Esophagus muscularis mucosa (tissue), 4 donors: ENCODE measurements around the gene RMRP. TPM values are rescaled to one million over a fixed set of nuclear protein-coding genes. Genes with fewer than 3 reads are reported as not detected.

Experiments used
- DNase-seq: peaks from one replicate; pipeline ENCODE4 v3.0.0-alpha.2; 2017; ENCODE audit errors: extremely low spot score
- H3K27ac ChIP-seq, 4 donors: fragments of 200-600 bp; sonication (generic); replicated peaks in 1 of 4; 1 replicate in 3 of 4; 2 replicates in 1 of 4; pipeline ENCODE4 v1.5.1; 2016 to 2019; ENCODE audit warnings: mild to moderate bottlenecking in 1 of 4
- H3K27me3 ChIP-seq, 4 donors: fragments of 200-600 bp; sonication (generic); one replicate each; pipeline versions ENCODE4 v1.5.1 to v1.6.0; 2016 to 2019
- H3K36me3 ChIP-seq, 4 donors: fragments of 200-600 bp; sonication (generic); one replicate each; pipeline ENCODE4 v1.5.1; 2016 to 2019
- H3K4me1 ChIP-seq, 4 donors: fragments of 200-600 bp; sonication (generic); one replicate each; pipeline ENCODE4 v1.5.1; 2016 to 2019
- H3K4me3 ChIP-seq, 4 donors: fragments of 200-600 bp; sonication (generic); 1 replicate in 2 of 4; 2 replicates in 2 of 4; pipeline ENCODE4 v1.5.1; 2016 to 2019; ENCODE audit warnings: mild to moderate bottlenecking in 4 of 4, moderate library complexity in 1 of 4
- H3K9me3 ChIP-seq, 4 donors: fragments of 200-600 bp; sonication (generic); 1 replicate in 3 of 4; 2 replicates in 1 of 4; pipeline ENCODE4 v1.5.1; 2016 to 2019
- EP300 ChIP-seq: sonication (generic); formaldehyde crosslinking; IDR thresholded peaks from one replicate; pipeline ENCODE4 v1.6.1; 2017; ENCODE audit warnings: antibody characterized with exemption
- POLR2A ChIP-seq: fragments of 450-650 bp; IDR thresholded peaks from one replicate; pipeline ENCODE4 v1.6.1; 2017; ENCODE audit warnings: antibody characterized with exemption, moderate library complexity, mild to moderate bottlenecking, low read depth
- POLR2AphosphoS5 ChIP-seq, 2 donors: sonication (generic); formaldehyde crosslinking; IDR thresholded peaks; one replicate each; pipeline ENCODE4 v1.6.1; 2017; ENCODE audit warnings: antibody characterized with exemption in 2 of 2
- WGBS: methylation state at CpG from one replicate; pipeline ENCODE4 v1.1.5; 2018; 5-methylcytosine and 5-hydroxymethylcytosine counted together
- intact Hi-C: fragments of 100-400 bp; cut with DNase I; formaldehyde crosslinking; loops from one replicate; pipeline ENCODE4 v1.15.1; 2023
- total RNA-seq, 4 donors: library from RNA; depleted of rRNA; stranded (reverse); fragments of >200 nt; gene quantifications; one replicate each; pipeline versions ENCODE4 v1.1.0 to v1.2.1, GENCODE V29; 2016
- TF ChIP-seq, protein P1 (sequence below), 3 experiments: fragments of 200-600 bp in 2 of 3; fragments of 450-650 bp in 1 of 3; sonication (generic) in 2 of 3; IDR thresholded peaks; one replicate each; pipeline ENCODE4 v1.5.1; 2017 to 2019; ENCODE audit warnings: antibody characterized with exemption in 3 of 3, mild to moderate bottlenecking in 2 of 3, moderate library complexity in 1 of 3

RMRP gene
- total RNA-seq, 4 donors from 2014 or later = 1,899 to 6,162 (median 2,510) TPM

DNA sequence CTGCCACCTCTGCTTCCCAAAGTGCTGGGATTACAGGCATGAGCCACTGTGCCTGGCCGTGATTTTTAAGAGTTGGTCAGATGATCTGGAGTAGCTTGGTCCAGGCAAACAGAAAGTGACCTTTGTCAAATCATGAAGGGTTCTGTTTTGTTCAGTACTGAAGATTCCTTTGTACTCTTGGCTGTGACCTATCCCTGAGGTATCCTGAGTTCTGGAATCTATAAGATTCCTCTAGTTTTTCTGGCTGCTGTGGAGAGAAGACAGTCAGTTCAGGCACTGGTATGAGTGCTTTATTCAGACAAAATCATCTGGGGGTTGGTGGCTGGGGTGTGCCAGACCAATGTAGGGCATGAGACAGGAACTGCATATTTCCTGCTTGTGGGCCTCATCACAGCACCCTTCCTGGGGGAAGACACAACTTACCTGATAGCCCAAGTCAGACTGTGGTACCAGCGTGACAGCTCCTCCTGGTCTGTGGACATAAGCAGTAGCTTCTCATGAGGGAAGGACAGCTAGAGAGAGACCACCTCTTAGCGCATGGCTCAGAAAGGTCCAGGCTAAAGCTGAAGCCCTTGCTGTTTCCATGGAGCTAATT is 4.0 kb upstream of the RMRP start:
- Histone ChIP-seq H3K36me3 (peaks cover 0 to 20% (median 9%) of the 10 kb centered on the region in 4 donors), H3K4me1 (peaks cover 58 to 85% (median 84%) of the 10 kb centered on the region in 4 donors), H3K9me3 (no peaks in the 10 kb centered on the region), H3K27me3 (no peaks in the 10 kb centered on the region), H3K4me3 (peak overlapping the region in 1 of 4 donors; percentile 20), H3K27ac (peak overlapping the region; percentile 95 to 99 (median 98))
- no peak for DNase-seq
- intact Hi-C loops = no loop called here
- TF ChIP-seq, protein P1, sequence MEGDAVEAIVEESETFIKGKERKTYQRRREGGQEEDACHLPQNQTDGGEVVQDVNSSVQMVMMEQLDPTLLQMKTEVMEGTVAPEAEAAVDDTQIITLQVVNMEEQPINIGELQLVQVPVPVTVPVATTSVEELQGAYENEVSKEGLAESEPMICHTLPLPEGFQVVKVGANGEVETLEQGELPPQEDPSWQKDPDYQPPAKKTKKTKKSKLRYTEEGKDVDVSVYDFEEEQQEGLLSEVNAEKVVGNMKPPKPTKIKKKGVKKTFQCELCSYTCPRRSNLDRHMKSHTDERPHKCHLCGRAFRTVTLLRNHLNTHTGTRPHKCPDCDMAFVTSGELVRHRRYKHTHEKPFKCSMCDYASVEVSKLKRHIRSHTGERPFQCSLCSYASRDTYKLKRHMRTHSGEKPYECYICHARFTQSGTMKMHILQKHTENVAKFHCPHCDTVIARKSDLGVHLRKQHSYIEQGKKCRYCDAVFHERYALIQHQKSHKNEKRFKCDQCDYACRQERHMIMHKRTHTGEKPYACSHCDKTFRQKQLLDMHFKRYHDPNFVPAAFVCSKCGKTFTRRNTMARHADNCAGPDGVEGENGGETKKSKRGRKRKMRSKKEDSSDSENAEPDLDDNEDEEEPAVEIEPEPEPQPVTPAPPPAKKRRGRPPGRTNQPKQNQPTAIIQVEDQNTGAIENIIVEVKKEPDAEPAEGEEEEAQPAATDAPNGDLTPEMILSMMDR (IDR thresholded peaks at IDR 0.05) = no peak
- peak in 1 of 2 donors; percentile 37 for TF ChIP-seq POLR2AphosphoS5 (IDR thresholded peaks at IDR 0.05)
- 61% methylated on average over 2 of the region's 3 CpGs for WGBS

DNA sequence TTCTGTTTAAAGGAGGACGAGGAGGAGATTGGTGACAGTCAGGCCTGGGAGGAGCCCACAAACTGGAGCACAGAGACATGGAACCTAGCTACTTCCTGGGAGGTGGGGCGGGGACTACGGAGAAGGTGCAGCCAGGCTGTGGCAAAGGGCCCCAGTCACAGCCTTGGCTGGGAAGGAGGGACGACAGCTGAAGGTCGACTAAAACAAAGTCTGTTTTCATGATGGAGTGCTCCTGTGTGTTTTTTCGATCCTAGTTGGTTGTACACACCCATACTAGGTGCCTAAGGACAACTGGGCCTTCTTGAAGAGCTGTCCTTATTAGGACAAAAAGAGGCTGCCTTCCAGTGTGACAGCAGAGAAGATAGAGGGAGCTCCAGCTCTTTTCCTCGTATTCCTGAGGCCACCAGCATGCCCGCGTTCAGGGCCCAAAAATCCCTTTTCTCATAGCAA is 3.2 kb upstream of the RMRP start:
- Histone ChIP-seq H3K4me3 (peak overlapping the region; percentile 68 to 97 (median 82)), H3K9me3 (no peaks in the 10 kb centered on the region), H3K27me3 (no peaks in the 10 kb centered on the region), H3K4me1 (peaks cover 60 to 87% (median 85%) of the 10 kb centered on the region in 4 donors), H3K36me3 (peaks cover 0 to 20% (median 9%) of the 10 kb centered on the region in 4 donors), H3K27ac (peak overlapping the region; percentile 95 to 99 (median 98))
- intact Hi-C loops = no loop called here
- no peak for DNase-seq
- TF ChIP-seq, protein P1 (IDR thresholded peaks at IDR 0.05) = peak; percentile 61 to 82 (median 63)
- TF ChIP-seq EP300 = no peak
- no peak for TF ChIP-seq POLR2A
- peak in 1 of 2 donors; percentile 82 for TF ChIP-seq POLR2AphosphoS5 (IDR thresholded peaks at IDR 0.05)
- WGBS = 57% methylated on average over 7 of the region's 9 CpGs

DNA sequence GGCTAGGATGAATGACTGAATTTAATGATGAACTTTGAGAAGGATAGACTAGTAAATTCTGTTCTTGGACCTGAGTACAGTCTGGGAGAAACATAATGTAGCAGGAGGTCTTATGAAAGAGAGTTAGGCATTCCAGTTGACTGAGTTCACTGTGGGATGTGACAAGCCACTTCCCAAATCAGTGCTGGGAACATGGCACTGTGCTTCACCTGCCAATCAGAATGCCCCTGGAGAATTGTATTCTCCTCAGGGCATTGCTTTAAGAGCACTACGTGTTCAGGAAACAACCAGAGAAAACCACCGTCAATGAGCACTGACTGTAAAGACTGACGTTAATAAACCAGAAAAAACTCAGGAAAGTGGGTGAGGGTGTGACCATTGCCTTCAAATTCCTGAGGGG is 1.5 kb upstream of the RMRP start:
- WGBS = 47% methylated on average over 3 of the region's 3 CpGs
- intact Hi-C loops = loop anchor here (2.0 kb wide), 2 partner anchors 31 to 69 kb away; no protein-coding TSS in a partner anchor
- Histone ChIP-seq H3K27ac (peak overlapping the region; percentile 95 to 99 (median 98)), H3K9me3 (no peaks in the 10 kb centered on the region), H3K4me3 (peak overlapping the region; percentile 68 to 97 (median 82)), H3K4me1 (peaks cover 44 to 71% (median 68%) of the 10 kb centered on the region in 4 donors), H3K36me3 (peaks cover 0 to 20% (median 9%) of the 10 kb centered on the region in 4 donors), H3K27me3 (no peaks in the 10 kb centered on the region)
- no peak for DNase-seq
- peak; percentile 93 for TF ChIP-seq EP300
- TF ChIP-seq, protein P1 (IDR thresholded peaks at IDR 0.05) = no peak
- peak in 1 of 2 donors; percentile 89 for TF ChIP-seq POLR2AphosphoS5 (IDR thresholded peaks at IDR 0.05)

DNA sequence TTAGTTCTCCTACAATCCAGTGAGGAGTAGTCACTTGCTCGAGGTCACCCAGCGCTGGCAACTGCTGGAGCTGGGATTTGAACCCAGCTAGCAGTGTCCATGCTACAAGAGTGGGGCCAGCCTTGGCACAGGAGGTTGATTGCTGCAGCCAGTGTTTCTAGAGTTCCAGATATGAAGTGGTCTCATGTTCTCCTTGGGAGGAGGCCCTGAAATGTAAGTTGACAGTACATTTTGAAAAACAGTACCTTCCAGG is 1.1 kb upstream of the RMRP start:
- TF ChIP-seq EP300 (no peak), POLR2AphosphoS5 (IDR thresholded peaks at IDR 0.05) (no peak), POLR2A (no peak)
- TF ChIP-seq, protein P1 (IDR thresholded peaks at IDR 0.05) = no peak
- Histone ChIP-seq H3K4me3 (peak overlapping the region; percentile 68 to 97 (median 82)), H3K27me3 (no peaks in the 10 kb centered on the region), H3K36me3 (peaks cover 0 to 20% (median 9%) of the 10 kb centered on the region in 4 donors), H3K4me1 (peaks cover 43 to 66% (median 64%) of the 10 kb centered on the region in 4 donors), H3K27ac (peak overlapping the region; percentile 95 to 99 (median 98)), H3K9me3 (no peaks in the 10 kb centered on the region)
- intact Hi-C loops = loop anchor here (2.0 kb wide), 2 partner anchors 32 to 70 kb away; no protein-coding TSS in a partner anchor
- DNase-seq = no peak
- whole genome bisulfite sequencing = 0% methylated on average over 2 of the region's 2 CpGs
